SW480 (cell line): ENCODE data around the gene ASPG.

Experiments
- DNase-seq: peaks from one replicate; pipeline ENCODE4 v3.0.0-alpha.2; 2016; ENCODE audit warnings: low spot score

The ASPG gene

DNA sequence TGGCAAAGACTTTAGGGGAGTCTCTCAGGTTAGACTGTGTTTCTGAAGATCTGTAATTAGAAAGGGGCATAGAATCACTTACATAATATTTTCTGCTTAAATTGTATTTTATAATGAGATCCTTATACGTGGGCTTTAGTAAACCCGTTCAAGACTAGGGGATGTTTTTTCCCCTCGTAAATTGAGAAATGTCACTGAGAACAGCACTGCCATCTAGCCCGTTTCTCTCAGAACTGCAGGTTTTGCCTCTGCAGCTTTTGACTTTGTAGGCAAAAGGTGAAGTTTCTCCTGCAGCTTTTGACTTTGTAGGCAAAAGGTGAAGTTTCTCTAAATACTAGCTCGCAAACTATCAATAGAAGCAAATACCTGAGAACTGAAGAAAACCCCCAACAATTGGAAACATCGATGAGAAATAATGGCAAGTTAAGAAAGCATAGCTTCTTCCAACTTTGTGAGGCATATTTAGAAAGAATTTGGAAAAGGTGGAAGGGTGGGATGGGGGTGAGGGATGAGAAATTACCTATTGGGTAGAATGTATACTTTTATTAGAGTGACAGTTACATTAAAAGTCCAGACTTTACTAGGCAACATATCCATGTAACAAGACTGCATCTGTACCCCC lies 9.9 kb upstream of the ASPG start:
- peak; percentile 23 for DNase-seq

GRCh38 chr14:104076743-104077142 lies 8.8 kb upstream of the ASPG start:
- no peak for DNase-seq

DNA sequence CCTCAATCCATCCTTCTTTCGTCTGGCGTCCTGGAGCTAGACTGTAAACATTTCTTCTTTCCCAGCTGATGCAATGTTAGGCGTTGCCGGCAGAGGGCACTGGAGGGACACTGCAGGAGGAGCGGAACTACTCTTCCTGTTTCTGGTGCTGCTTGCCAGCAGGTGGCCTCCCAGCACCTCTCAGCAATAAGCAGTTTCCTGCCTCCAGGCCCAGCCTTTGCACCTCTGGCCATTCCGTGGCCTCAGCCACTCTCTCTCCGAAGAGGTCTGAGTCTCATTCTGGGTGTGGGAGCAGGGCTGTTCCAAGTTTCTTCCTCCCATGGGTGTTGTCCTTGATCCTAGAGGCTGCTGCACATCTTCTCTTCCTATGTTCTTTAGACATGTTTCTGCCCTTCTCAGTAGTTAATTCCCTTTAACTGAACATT lies 7.5 kb upstream of the ASPG start:
- DNase-seq: peak; percentile 94

DNA sequence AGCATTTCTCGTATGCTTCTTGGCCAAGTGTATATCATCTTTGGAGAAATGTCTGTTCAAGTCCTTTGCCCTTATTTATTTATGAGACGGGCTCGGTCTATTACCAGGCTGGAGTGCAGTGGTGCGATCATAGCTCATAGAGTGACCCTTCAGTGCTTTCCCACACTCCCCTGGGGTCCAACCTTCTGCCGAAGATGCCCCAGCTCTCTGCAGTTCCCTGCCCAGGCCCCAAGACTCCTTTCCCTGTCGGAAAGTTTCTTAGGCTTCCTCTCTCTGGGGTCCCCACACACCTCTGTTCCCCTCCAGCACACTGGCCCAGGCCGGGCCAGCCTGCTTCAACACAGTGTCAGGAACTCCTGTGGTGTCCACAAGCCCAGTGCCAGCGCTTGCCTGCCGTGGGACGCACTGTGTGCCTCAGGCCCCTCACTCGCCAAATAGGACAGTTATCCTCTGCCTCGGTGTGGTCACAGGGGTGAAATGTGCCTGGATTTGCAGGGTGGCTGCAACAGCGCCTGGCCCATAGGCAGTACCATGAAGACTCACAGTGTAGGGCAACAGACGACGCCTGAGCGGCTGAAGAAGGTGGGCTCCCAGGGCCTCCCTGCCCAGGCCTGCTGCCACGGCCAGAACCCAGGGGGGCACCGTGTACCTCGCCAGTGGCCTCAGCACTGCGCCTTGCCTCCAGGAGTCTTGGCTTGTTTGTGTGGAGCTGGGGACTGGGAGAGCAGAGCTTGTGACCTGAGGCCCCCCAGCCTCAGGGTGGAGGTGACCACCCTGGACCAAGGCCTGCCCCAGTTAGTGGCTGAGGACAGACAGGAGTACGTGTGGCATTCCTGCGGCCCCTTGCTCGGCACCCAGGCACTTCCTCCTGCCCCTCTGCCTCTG lies 4.9 kb upstream of the ASPG start:
- no peak for DNase-seq

DNA sequence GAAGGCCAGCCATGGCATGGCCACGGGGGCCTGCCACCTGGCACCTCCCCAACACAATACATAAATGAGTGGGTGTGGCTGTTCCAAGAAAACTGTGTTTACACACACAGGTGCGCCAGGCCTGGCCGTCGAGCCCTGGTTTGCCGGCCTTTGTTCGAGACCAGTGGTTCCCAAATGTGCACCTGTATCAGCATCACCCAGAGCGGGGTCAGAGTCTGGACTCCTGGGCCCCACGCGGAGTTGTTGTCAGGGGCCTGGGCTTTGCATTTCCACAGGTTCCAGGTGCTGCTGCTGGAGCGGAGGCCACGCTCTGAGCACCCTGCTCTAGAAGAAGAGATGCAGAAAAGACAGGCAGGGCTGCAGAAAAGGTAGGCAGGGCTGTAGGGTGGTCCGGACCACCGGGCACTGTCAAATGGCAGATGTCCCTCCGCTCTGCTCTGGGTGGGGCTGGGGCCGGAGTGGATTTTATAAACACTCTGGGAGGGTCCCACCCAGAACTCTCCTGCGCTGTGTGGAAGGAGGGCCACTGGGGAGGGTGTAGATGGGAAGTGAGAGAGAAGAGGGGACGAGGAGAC lies 4.2 kb upstream of the ASPG start:
- no peak for DNase-seq

- no peak for DNase-seq
Observed at GRCh38 chr14:104081951-104082464, 3.5 kb upstream of the ASPG start.

DNA sequence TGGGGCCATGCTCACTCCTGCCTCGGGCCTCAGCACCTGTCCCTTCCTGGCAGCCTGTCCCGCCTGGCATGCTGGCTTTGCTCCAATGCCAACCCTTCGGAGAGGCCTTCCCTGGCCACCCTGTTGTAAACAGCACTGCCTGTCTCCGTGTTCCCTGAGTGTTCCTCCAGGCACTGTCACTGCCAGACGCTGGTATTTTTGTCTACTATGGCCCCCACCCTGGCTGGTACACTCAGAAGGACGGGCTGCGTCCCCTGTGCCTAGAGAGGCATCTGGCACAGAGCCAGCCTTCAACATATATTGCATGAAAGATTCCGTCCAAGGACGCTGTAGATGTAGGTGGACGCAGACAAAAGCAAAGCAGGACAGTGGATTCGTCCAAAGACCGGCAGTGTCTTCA lies 2.7 kb upstream of the ASPG start:
- DNase-seq: no peak

GRCh38 chr14:104084251-104085002 lies 1.1 kb upstream of the ASPG start:
- no peak for DNase-seq

GRCh38 chr14:104085889-104086201 lies 345 bp downstream of the ASPG start:
- DNase-seq: no peak

- no peak for DNase-seq
Observed at GRCh38 chr14:104086210-104086660, 735 bp downstream of the ASPG start.

- DNase-seq: no peak
Observed at GRCh38 chr14:104086661-104087461, 1.4 kb downstream of the ASPG start.

GRCh38 chr14:104087505-104087904 lies 2.0 kb downstream of the ASPG start:
- no peak for DNase-seq

GRCh38 chr14:104087981-104088850 lies 2.7 kb downstream of the ASPG start:
- DNase-seq: no peak

DNA sequence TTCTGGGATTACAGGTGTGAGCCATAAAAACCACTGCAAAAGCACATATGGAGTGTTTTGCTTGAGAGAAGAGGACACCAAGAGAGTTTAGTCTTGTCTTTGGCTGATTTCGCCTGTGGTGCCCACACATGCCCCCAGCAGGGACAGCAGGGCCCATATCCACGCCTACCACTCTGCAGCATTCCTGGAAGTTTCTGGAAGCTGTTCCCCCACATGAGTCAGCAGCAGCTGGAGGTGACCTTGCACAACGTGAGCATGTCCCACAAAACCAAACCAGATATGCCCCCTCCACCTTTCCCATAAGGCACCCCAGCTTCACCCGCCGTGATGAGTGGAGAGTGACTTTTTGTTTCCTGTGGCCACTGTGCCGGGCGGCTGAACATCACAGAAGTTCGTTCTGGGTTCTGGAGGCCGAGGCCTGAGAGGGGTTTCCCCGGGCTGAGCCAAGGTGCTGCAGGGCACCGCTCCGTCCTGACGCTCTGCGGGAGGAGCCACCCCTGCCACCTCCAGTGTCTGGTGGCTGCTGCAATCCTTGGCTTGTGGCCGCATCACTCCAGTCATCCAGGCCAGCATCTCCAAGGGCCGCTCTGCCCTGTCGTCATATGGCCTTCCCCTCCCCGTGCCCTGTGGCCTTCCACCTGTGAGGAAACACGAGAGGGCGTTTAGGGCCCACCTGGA lies 4.7 kb downstream of the ASPG start:
- DNase-seq: no peak

DNA sequence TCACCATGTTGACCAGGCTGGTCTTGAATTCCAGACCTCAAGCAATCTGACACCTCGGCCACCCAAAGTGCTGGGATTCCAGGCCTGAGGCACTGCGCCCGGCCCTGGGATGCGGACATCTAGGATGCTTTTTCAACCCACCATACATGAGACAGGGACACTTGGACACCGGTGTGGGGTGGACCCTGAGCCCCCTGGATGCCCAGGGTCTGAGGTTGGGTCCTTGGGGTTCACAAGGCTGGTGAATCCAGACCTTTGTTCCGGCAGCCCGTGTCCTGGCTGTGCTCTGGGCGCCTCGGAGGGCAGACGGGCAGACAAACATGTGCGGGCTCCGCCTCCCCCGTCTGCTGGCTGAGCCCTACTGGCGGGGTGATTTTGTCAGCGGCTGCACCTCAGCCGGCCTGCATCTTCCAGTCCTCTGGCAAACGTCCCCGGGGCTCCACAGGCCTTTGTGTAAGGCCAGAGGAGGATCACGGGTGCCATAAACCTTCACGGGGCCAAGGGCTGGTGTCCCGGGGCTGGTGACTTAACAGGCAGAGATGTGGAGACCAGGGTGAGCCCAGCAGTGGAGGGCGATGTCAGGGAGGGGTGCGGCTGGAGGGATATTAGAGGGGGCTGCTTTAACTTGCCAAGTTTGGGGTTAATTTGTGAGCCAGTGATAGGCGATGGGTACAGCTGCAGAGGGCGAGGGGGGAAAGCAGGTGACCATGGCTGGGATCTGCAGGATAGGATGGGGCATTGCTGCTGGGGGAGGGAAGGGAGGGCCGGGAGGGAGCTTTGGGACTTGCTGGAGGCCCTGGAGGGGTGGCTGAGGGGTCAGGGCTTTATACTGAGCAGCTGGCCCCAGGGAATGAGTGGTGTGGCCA lies 5.8 kb downstream of the ASPG start:
- no peak for DNase-seq

DNA sequence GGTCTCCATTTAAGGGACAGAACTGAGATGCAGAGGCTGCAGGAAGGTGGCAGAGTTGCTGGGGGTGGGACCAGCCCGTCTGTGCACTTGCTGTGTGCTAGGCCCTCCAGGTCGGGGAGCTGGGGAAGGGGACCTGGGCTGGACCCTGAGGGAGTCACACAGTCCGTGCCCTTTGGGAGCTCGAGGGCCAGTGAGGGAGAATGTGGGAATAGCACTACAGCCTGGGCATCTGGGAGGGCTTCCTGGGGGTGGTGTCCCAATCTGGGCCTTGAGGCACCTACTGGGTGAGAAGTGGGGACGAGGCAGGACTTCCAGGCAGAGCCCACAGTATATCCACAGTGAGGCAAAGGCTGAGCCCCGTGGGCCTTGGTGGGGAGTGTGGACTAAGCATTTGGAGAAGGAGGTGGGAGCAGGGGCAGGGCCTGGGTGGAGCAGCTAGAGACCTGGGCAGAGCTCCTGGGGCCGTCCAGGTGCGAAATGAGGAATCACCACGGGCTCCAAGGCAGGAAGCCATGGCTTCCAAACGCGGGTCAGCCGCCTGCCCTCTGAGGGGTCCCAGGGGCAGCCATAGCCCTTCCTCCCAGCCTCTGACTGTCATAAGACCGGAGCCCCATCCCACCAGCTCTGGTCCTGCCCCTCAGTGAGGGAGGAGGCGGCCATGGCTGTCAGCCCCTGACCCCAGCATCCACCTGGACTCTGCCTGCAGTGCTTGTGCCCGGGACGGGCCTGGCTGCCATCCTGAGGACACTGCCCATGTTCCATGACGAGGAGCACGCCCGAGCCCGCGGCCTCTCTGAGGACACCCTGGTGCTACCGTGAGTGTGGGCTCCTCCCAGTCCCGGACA lies 6.6 kb downstream of the ASPG start:
- DNase-seq: no peak

GRCh38 chr14:104092931-104093365 lies 7.4 kb downstream of the ASPG start:
- no peak for DNase-seq
